HUES6 (cell line): ENCODE data around the gene ATXN7L1.
A peak's percentile ranks its signal among the peaks of the same experiment; 100 is the strongest.

ENCODE experiments used
- H3K27ac ChIP-seq: 2 replicates; pipeline ENCODE4 v1.7.0; 2013; ENCODE audit warnings: low read depth, mild to moderate bottlenecking, low read length, inconsistent platforms
- H3K27me3 ChIP-seq: 2 replicates; pipeline ENCODE4 v1.6.1; 2013; ENCODE audit warnings: low read length; ENCODE audit not compliant: control insufficient read depth, insufficient read depth
- H3K36me3 ChIP-seq: 2 replicates; pipeline ENCODE4 v1.6.1; 2013; ENCODE audit warnings: low read length; ENCODE audit not compliant: control insufficient read depth, insufficient read depth
- H3K4me1 ChIP-seq: 2 replicates; pipeline ENCODE4 v1.6.1; 2013; ENCODE audit warnings: low read length; ENCODE audit not compliant: control insufficient read depth, insufficient read depth
- H3K4me3 ChIP-seq: 2 replicates; pipeline ENCODE4 v1.5.1; 2013; ENCODE audit warnings: low read depth, low read length
- H3K9ac ChIP-seq: one replicate; pipeline ENCODE4 v1.6.1; 2013; ENCODE audit warnings: mild to moderate bottlenecking, low read length
- H3K9me3 ChIP-seq: 2 replicates; pipeline ENCODE4 v1.6.1; 2013; ENCODE audit warnings: low read depth, low read length; ENCODE audit not compliant: control insufficient read depth, insufficient read depth

The ATXN7L1 gene

GRCh38 chr7:105838627-105839231 lies 37.7 kb downstream of the ATXN7L1 start:
- no peak overlapping the region for H3K9ac ChIP-seq
- H3K27ac ChIP-seq, result peak overlapping the region; percentile 12; the same call in 1 of the 2 replicates
- H3K4me3 ChIP-seq, result peak overlapping the region; percentile 36; the same call in 1 of the 2 replicates
- peaks cover 57% of the 10 kb centered on the region for H3K4me1 ChIP-seq
- 0 out of 2 replicates have a peak, but pooled peaks cover under 1% of the 10 kb centered on the region for H3K36me3 ChIP-seq
- H3K9me3 ChIP-seq, result no peaks in the 10 kb centered on the region
- H3K27me3 ChIP-seq, result no peaks in the 10 kb centered on the region

GRCh38 chr7:105837765-105838626 lies 38.4 kb downstream of the ATXN7L1 start:
- Histone ChIP-seq H3K27ac (peak overlapping the region; percentile 12; the same call in 1 of the 2 replicates), H3K36me3 (no peaks in the 10 kb centered on the region), H3K4me3 (peak overlapping the region; percentile 36)

GRCh38 chr7:105835441-105835840 lies 41.0 kb downstream of the ATXN7L1 start:
- peaks cover 71% of the 10 kb centered on the region for H3K4me1 ChIP-seq

More at GRCh38 chr7:105837765-105838626, 38.4 kb downstream of the ATXN7L1 start:
- H3K4me1 ChIP-seq, result peaks cover 59% of the 10 kb centered on the region
- H3K9me3 ChIP-seq, result no peaks in the 10 kb centered on the region
- peak overlapping the region; percentile 45 for H3K9ac ChIP-seq
- H3K27me3 ChIP-seq, result no peaks in the 10 kb centered on the region

GRCh38 chr7:105831824-105832535 lies 44.4 kb downstream of the ATXN7L1 start:
- H3K9ac ChIP-seq, result no peak overlapping the region
- peaks cover 48% of the 10 kb centered on the region for H3K4me1 ChIP-seq
- H3K4me3 ChIP-seq, result no peak overlapping the region
- no peaks in the 10 kb centered on the region for H3K9me3 ChIP-seq
- no peaks in the 10 kb centered on the region for H3K36me3 ChIP-seq
- no peaks in the 10 kb centered on the region for H3K27me3 ChIP-seq
- no peak overlapping the region for H3K27ac ChIP-seq

More at GRCh38 chr7:105835441-105835840, 41.0 kb downstream of the ATXN7L1 start:
- no peaks in the 10 kb centered on the region for H3K36me3 ChIP-seq
- no peaks in the 10 kb centered on the region for H3K9me3 ChIP-seq
- no peak overlapping the region for H3K4me3 ChIP-seq
- H3K27ac ChIP-seq, result no peak overlapping the region
- no peak overlapping the region for H3K9ac ChIP-seq
- no peaks in the 10 kb centered on the region for H3K27me3 ChIP-seq

GRCh38 chr7:105831302-105831620 lies 45.1 kb downstream of the ATXN7L1 start:
- Histone ChIP-seq H3K4me3 (no peak overlapping the region), H3K27ac (no peak overlapping the region), H3K4me1 (peaks cover 45% of the 10 kb centered on the region), H3K9ac (no peak overlapping the region), H3K36me3 (no peaks in the 10 kb centered on the region), H3K9me3 (no peaks in the 10 kb centered on the region), H3K27me3 (no peaks in the 10 kb centered on the region)

GRCh38 chr7:105830405-105831301 lies 45.7 kb downstream of the ATXN7L1 start:
- peaks cover 41% of the 10 kb centered on the region for H3K4me1 ChIP-seq
- no peaks in the 10 kb centered on the region for H3K27me3 ChIP-seq
- H3K27ac ChIP-seq, result no peak overlapping the region
- H3K9me3 ChIP-seq, result no peaks in the 10 kb centered on the region
- no peak overlapping the region for H3K4me3 ChIP-seq
- H3K9ac ChIP-seq, result no peak overlapping the region
- no peaks in the 10 kb centered on the region for H3K36me3 ChIP-seq

- Histone ChIP-seq H3K4me1 (peaks cover 40% of the 10 kb centered on the region), H3K9ac (no peak overlapping the region), H3K36me3 (no peaks in the 10 kb centered on the region), H3K4me3 (no peak overlapping the region), H3K27ac (no peak overlapping the region), H3K27me3 (no peaks in the 10 kb centered on the region), H3K9me3 (no peaks in the 10 kb centered on the region)
Measured at GRCh38 chr7:105829681-105830322, 46.6 kb downstream of the ATXN7L1 start.

- no peak overlapping the region for H3K9ac ChIP-seq
- peaks cover 36% of the 10 kb centered on the region for H3K4me1 ChIP-seq
Measured at GRCh38 chr7:105828141-105828540, 48.3 kb downstream of the ATXN7L1 start.

GRCh38 chr7:105827151-105827875 lies 49.1 kb downstream of the ATXN7L1 start:
- Histone ChIP-seq H3K27ac (no peak overlapping the region), H3K27me3 (no peaks in the 10 kb centered on the region), H3K9ac (no peak overlapping the region), H3K4me1 (peaks cover 28% of the 10 kb centered on the region), H3K9me3 (no peaks in the 10 kb centered on the region), H3K4me3 (no peak overlapping the region), H3K36me3 (no peaks in the 10 kb centered on the region)

More at GRCh38 chr7:105828141-105828540, 48.3 kb downstream of the ATXN7L1 start:
- no peaks in the 10 kb centered on the region for H3K36me3 ChIP-seq
- no peak overlapping the region for H3K4me3 ChIP-seq
- H3K27me3 ChIP-seq, result no peaks in the 10 kb centered on the region
- H3K9me3 ChIP-seq, result no peaks in the 10 kb centered on the region
- no peak overlapping the region for H3K27ac ChIP-seq
